Fibroblast of lung (primary cell): ENCODE data around the gene INO80C.
"Not testable (repeated sequence)": the region's sequence is repeated elsewhere in the genome, so short reads cannot be mapped to it uniquely, and the experiment has no call there.

ENCODE experiments used
- CTCF ChIP-seq, 2 donors: IDR thresholded peaks in 1 of 2; conservative IDR thresholded peaks in 1 of 2; 1 replicate in 1 of 2; 2 replicates in 1 of 2; pipeline ENCODE4 v1.5.1; 2011 to 2012; ENCODE audit warnings: low read length in 2 of 2, control low read depth in 1 of 2, inconsistent platforms in 1 of 2, low read depth in 1 of 2, mild to moderate bottlenecking in 1 of 2
- EZH2 ChIP-seq: IDR thresholded peaks from 2 replicates; pipeline ENCODE4 v1.5.1; 2012; ENCODE audit warnings: low read length, control low read depth, mild to moderate bottlenecking; ENCODE audit errors: missing control alignments

DNA sequence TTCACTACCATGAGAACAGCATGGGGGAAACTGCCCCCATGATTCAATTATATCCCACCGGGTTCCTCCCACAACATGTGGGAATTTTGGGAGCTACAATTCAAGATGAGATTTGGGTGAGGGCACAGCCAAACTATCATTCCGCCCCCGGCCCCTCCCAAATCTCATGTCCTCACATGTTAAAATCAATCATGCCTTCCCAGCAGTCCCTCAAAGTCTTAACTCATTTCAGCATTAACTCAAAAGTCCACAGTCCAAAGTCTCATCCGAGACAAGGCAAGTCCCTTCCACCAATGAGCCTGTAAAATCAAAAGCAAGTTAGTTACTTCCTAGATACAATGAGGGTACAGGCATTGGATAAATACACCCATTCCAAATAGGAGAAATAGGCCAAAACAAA, 10.2 kb downstream of the INO80C start:
- not testable (repeated sequence) for TF ChIP-seq CTCF (conservative IDR thresholded peaks at IDR 0.05 in 1 of 2, IDR thresholded peaks at IDR 0.05 in 1 of 2; ENCODE audit: low read depth in 1 of 2, low read length in 2 of 2); EZH2
